ENCODE measurements around the gene AIFM3.

DNA sequence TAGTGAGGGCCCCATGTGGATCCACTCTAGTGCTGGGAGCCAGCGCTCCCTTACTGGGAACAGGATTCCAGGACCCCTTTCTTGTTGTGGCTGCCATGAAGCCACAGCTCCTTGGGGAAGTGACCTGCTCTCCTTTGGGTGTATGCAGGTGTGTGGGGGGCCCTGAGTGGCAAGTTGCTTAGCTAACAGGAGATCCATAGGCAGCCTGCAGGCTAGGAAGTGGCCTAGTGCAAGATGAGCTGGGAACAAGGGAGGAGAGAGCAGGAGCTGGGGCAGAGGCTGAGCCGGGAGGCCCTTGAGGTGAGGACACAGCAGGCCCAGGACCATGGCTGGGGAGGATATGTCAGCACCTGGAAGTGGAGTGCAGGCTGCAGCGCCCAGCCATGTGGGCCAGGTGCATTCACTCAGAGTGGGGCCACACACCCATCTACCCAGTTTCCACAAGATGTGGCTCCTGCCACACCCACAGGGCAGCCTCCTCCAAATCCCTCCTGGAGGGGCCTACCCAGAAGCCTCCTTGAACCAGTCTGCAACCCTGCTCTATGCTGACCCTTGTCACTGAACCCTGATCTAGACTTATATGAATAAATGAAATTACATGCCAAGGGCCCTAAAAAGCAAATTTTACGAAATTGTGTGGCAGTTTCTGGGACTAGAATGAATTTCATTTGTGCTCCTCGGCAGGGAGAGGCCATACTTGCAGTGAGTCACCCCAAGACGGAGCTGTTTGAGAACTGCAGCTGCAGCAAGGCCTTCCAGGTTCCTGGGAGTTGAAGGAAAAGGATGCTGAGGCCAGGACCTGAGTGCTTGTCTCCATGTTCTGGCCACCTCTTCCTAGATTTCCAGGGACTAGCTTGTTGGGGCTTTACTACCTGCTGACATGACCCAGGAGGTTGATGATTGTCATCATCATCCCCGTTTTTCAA lies 31.6 kb downstream of the AIFM3 start:
- TF ChIP-seq, protein P1, sequence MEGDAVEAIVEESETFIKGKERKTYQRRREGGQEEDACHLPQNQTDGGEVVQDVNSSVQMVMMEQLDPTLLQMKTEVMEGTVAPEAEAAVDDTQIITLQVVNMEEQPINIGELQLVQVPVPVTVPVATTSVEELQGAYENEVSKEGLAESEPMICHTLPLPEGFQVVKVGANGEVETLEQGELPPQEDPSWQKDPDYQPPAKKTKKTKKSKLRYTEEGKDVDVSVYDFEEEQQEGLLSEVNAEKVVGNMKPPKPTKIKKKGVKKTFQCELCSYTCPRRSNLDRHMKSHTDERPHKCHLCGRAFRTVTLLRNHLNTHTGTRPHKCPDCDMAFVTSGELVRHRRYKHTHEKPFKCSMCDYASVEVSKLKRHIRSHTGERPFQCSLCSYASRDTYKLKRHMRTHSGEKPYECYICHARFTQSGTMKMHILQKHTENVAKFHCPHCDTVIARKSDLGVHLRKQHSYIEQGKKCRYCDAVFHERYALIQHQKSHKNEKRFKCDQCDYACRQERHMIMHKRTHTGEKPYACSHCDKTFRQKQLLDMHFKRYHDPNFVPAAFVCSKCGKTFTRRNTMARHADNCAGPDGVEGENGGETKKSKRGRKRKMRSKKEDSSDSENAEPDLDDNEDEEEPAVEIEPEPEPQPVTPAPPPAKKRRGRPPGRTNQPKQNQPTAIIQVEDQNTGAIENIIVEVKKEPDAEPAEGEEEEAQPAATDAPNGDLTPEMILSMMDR (IDR thresholded peaks at IDR 0.05; ENCODE audit: extremely low read depth in 1 of 2, insufficient read depth in 1 of 2, low read depth in 1 of 2, low read length in 2 of 2): no peak
- no peak for TF ChIP-seq POLR2AphosphoS5 (IDR thresholded peaks at IDR 0.05; ENCODE audit: insufficient read depth, low read depth, low read length)
- TF ChIP-seq, protein P2, sequence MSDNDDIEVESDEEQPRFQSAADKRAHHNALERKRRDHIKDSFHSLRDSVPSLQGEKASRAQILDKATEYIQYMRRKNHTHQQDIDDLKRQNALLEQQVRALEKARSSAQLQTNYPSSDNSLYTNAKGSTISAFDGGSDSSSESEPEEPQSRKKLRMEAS (IDR thresholded peaks at IDR 0.05; ENCODE audit: insufficient read depth, insufficient read length): no peak
- TF ChIP-seq POLR2A (IDR thresholded peaks at IDR 0.05; ENCODE audit: low read depth, low read length): no peak
- no peak for TF ChIP-seq EZH2 (IDR thresholded peaks at IDR 0.05; ENCODE audit: borderline replicate concordance, low read depth, low read length, severe bottlenecking)
- no peak for TF ChIP-seq JUN (IDR thresholded peaks at IDR 0.05; ENCODE audit: borderline replicate concordance, insufficient read depth, insufficient read length, low read depth)
- TF ChIP-seq GATA2 (IDR thresholded peaks at IDR 0.05; ENCODE audit: insufficient read depth, insufficient read length, low read depth, low read length): no peak
- TF ChIP-seq FOS (IDR thresholded peaks at IDR 0.05; ENCODE audit: borderline replicate concordance, insufficient read depth, low read length): no peak
- TF ChIP-seq MYC (IDR thresholded peaks at IDR 0.05; ENCODE audit: low read depth, low read length): no peak

All from endothelial cell of umbilical vein (primary cell).